Suprapubic skin (tissue), 4 donors: ENCODE data around the gene CEACAM8. TPM values are rescaled to one million over a fixed set of nuclear protein-coding genes. Genes with fewer than 3 reads are reported as not detected.

Experiments used
- DNase-seq, 2 donors: peaks; one replicate each; pipeline ENCODE4 v3.0.0-alpha.2; 2019; ENCODE audit warnings: low spot score in 2 of 2
- H3K27ac ChIP-seq: fragments of 200-600 bp; sonication (generic); one replicate; pipeline ENCODE4 v1.5.1; 2019
- H3K27me3 ChIP-seq: fragments of 200-600 bp; sonication (generic); one replicate; pipeline ENCODE4 v1.5.1; 2019
- H3K36me3 ChIP-seq: fragments of 200-600 bp; sonication (generic); one replicate; pipeline ENCODE4 v1.5.1; 2019
- H3K4me1 ChIP-seq: fragments of 200-600 bp; sonication (generic); one replicate; pipeline ENCODE4 v1.5.1; 2019
- H3K4me3 ChIP-seq: fragments of 200-600 bp; sonication (generic); one replicate; pipeline ENCODE4 v1.5.1; 2019; ENCODE audit warnings: mild to moderate bottlenecking
- H3K9me3 ChIP-seq: fragments of 200-600 bp; sonication (generic); one replicate; pipeline ENCODE4 v1.5.1; 2019
- CTCF ChIP-seq, 2 donors: fragments of 200-600 bp in 1 of 2; fragments of 450-650 bp in 1 of 2; sonication (generic) in 1 of 2; IDR thresholded peaks; one replicate each; pipeline ENCODE4 v1.5.1; 2016 to 2019; ENCODE audit warnings: antibody characterized with exemption in 2 of 2, mild to moderate bottlenecking in 1 of 2, moderate library complexity in 1 of 2
- EP300 ChIP-seq: sonication (generic); formaldehyde crosslinking; IDR thresholded peaks from one replicate; pipeline ENCODE4 v1.6.1; 2017; ENCODE audit warnings: antibody characterized with exemption
- POLR2A ChIP-seq, 2 donors: fragments of 450-650 bp; IDR thresholded peaks; one replicate each; pipeline ENCODE4 v1.6.1; 2017; ENCODE audit warnings: antibody characterized with exemption in 2 of 2, mild to moderate bottlenecking in 2 of 2, moderate library complexity in 2 of 2
- POLR2AphosphoS5 ChIP-seq, 3 donors: sonication (generic); formaldehyde crosslinking; IDR thresholded peaks; one replicate each; pipeline ENCODE4 v1.6.1; 2017; ENCODE audit warnings: antibody characterized with exemption in 3 of 3
- WGBS: methylation state at CpG from one replicate; pipeline ENCODE4 v1.1.5; 2018; 5-methylcytosine and 5-hydroxymethylcytosine counted together
- total RNA-seq, 4 donors: library from RNA; depleted of rRNA; stranded (reverse); fragments of >200 nt; gene quantifications; one replicate each; pipeline ENCODE4 v1.1.0, GENCODE V29; 2016

The CEACAM8 gene
- total RNA-seq, 4 donors from 2014 or later, result 0.18 TPM; not detected in 3

GRCh38 chr19:42568006-42568405 lies 26.7 kb downstream of the CEACAM8 start:
- TF ChIP-seq POLR2A (IDR thresholded peaks at IDR 0.05) (no peak), CTCF (IDR thresholded peaks at IDR 0.05) (no peak), POLR2AphosphoS5 (IDR thresholded peaks at IDR 0.05) (no peak), EP300 (no peak)
- peaks cover 5% of the 10 kb centered on the region for H3K4me1 ChIP-seq
- no peak overlapping the region for H3K4me3 ChIP-seq
- no peaks in the 10 kb centered on the region for H3K36me3 ChIP-seq
- no peaks in the 10 kb centered on the region for H3K27me3 ChIP-seq
- DNase-seq, result no peak
- H3K9me3 ChIP-seq, result no peaks in the 10 kb centered on the region
- WGBS, result 72% methylated on average over 4 of the region's 4 CpGs
- no peak overlapping the region for H3K27ac ChIP-seq

GRCh38 chr19:42567567-42567966 lies 27.2 kb downstream of the CEACAM8 start:
- no peak for DNase-seq
- Histone ChIP-seq H3K4me1 (peaks cover 5% of the 10 kb centered on the region), H3K27me3 (no peaks in the 10 kb centered on the region), H3K27ac (no peak overlapping the region), H3K9me3 (no peaks in the 10 kb centered on the region), H3K4me3 (no peak overlapping the region), H3K36me3 (no peaks in the 10 kb centered on the region)
- WGBS, result 84% methylated on average over 4 of the region's 4 CpGs
- no peak for TF ChIP-seq EP300
- TF ChIP-seq POLR2AphosphoS5 (IDR thresholded peaks at IDR 0.05), result no peak
- TF ChIP-seq CTCF (IDR thresholded peaks at IDR 0.05), result no peak
- no peak for TF ChIP-seq POLR2A (IDR thresholded peaks at IDR 0.05)

GRCh38 chr19:42563352-42564210 lies 31.1 kb downstream of the CEACAM8 start:
- H3K36me3 ChIP-seq, result no peaks in the 10 kb centered on the region
- WGBS, result 16% methylated on average over 7 of the region's 7 CpGs
- H3K27me3 ChIP-seq, result no peaks in the 10 kb centered on the region
- no peak for DNase-seq
- no peak overlapping the region for H3K4me3 ChIP-seq
- H3K27ac ChIP-seq, result no peak overlapping the region
- no peaks in the 10 kb centered on the region for H3K9me3 ChIP-seq
- peaks cover 5% of the 10 kb centered on the region for H3K4me1 ChIP-seq
- TF ChIP-seq CTCF (IDR thresholded peaks at IDR 0.05) (peak; percentile 23 to 48), EP300 (no peak)

- H3K27me3 ChIP-seq, result no peaks in the 10 kb centered on the region
- no peak for DNase-seq
- H3K4me3 ChIP-seq, result no peak overlapping the region
- H3K9me3 ChIP-seq, result no peaks in the 10 kb centered on the region
- no peak overlapping the region for H3K27ac ChIP-seq
- no peaks in the 10 kb centered on the region for H3K36me3 ChIP-seq
- WGBS, result 54% methylated on average over 2 of the region's 2 CpGs
- H3K4me1 ChIP-seq, result peaks cover 5% of the 10 kb centered on the region
- no peak for TF ChIP-seq CTCF (IDR thresholded peaks at IDR 0.05)
- TF ChIP-seq POLR2A (IDR thresholded peaks at IDR 0.05), result no peak
- no peak for TF ChIP-seq POLR2AphosphoS5 (IDR thresholded peaks at IDR 0.05)
- TF ChIP-seq EP300, result no peak
Observed at GRCh38 chr19:42561512-42561911, 33.2 kb downstream of the CEACAM8 start.

GRCh38 chr19:42560731-42561130 lies 34.0 kb downstream of the CEACAM8 start:
- no peak overlapping the region for H3K4me3 ChIP-seq
- 76% methylated on average over 4 of the region's 4 CpGs for WGBS
- no peaks in the 10 kb centered on the region for H3K36me3 ChIP-seq
- H3K4me1 ChIP-seq, result peaks cover 5% of the 10 kb centered on the region
- no peaks in the 10 kb centered on the region for H3K9me3 ChIP-seq
- TF ChIP-seq EP300 (no peak), POLR2AphosphoS5 (IDR thresholded peaks at IDR 0.05) (no peak), POLR2A (IDR thresholded peaks at IDR 0.05) (no peak), CTCF (IDR thresholded peaks at IDR 0.05) (no peak)
- H3K27ac ChIP-seq, result no peak overlapping the region
- no peaks in the 10 kb centered on the region for H3K27me3 ChIP-seq
- no peak for DNase-seq
